ENCODE measurements around the gene GRM6.

The GRM6 gene

GRCh38 chr5:178983728-178984127 is 11.4 kb downstream of the GRM6 start:
- ATAC-seq = no peak

GRCh38 chr5:178982941-178983340 is 12.2 kb downstream of the GRM6 start:
- no peak for ATAC-seq

- no peak for ATAC-seq
Measured at GRCh38 chr5:178981381-178981780, 13.7 kb downstream of the GRM6 start.

DNA sequence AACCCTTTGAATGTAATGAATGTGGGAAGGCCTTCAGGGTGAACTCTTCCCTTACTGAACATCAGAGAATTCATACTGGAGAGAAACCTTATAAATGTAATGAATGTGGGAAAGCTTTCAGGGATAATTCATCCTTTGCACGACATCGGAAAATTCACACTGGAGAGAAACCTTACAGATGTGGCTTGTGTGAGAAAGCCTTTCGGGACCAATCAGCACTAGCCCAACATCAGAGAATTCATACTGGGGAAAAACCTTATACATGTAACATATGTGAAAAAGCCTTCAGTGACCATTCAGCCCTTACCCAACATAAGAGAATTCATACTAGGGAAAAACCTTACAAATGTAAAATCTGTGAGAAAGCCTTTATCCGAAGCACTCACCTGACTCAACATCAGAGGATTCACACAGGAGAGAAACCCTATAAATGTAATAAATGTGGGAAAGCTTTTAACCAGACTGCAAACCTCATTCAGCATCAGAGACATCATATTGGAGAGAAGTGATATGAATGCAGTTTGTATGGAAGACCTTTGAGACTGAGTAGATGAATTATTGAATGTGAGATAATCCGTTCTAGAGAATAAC is 29.6 kb downstream of the GRM6 start:
- ATAC-seq = no peak

- ATAC-seq = no peak
Measured at GRCh38 chr5:178941361-178941760, 53.8 kb downstream of the GRM6 start.

DNA sequence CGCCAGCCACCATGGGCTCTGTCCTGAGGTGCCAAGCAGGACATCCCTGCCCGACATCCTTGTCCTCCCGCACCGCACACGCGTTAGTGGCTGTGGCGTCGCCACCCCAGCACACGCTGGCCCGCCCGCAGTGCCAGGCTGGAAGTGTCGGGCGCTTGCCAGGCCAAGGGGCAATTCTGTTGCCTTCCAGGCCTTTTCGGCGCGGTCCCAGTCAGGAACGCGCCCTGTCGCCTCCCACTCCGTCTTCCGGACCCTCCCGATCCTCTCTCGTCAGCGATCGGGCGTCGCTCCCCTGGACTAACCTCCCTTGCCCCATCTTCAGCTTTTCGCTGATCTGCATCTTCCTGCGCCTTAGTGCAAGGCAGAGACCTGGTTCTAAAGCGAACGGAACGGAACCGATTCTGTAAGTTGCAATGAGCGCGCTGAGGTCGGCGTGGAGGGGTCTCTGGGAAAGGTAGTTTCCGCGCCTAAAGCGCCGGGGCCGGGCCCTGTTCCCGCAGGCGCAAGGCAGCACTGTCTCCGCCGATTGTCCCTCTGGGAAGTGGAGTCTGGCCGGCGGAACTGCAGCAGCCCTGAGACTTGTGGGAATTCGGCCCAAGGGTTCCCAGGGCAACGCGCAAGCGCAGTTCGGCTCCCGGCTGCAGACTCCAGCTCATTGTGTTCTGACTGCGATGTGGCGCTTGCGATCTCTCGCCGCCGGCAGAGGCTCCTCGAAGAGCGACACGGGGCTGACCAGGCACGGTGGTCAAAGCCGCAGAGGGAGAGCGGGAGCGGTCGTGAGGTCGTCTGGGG is 54.4 kb downstream of the GRM6 start, which contains the start of gene ZNF454:
TSS of gene ZNF454 (plus strand) at position 630 of the 792 bp plus-strand sequence. CDS start 1,594 bp downstream, outside the sequence.
- ATAC-seq = no peak

DNA sequence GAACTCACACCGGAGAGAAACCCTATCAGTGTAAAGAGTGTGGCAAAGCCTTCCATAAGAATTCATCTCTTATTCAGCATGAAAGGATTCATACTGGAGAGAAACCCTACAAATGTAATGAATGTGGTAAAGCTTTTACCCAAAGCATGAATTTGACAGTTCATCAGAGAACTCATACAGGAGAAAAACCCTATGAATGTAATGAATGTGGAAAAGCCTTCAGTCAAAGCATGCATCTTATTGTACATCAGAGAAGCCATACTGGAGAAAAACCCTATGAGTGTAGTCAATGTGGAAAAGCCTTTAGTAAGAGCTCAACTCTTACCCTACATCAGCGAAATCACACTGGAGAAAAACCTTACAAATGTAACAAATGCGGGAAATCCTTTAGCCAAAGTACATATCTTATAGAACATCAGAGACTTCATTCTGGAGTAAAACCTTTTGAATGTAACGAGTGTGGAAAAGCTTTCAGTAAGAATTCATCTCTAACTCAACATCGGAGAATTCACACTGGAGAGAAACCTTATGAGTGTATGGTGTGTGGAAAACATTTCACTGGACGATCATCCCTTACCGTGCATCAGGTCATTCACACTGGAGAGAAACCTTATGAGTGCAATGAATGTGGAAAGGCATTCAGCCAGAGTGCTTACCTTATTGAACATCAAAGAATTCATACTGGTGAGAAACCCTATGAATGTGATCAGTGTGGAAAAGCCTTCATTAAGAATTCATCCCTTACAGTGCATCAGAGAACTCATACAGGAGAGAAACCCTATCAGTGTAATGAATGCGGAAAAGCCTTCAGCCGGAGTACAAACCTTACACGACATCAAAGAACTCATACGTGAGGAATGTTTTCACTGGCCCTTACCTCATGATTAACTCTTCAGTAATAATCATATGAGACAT is 63.0 kb downstream of the GRM6 start:
- no peak for ATAC-seq

Measured in activated CD4-positive, CD25-positive, alpha-beta regulatory T cell treated with anti-CD3 and anti-CD28 coated beads, Interleukin-2, amount 50 U/mL, for 24 hours (primary cell).